Upper lobe of left lung (tissue), 6 donors: ENCODE data around the gene TRIOBP. TPM values are rescaled to one million over a fixed set of nuclear protein-coding genes. Genes with fewer than 3 reads are reported as not detected.

Experiments used
- ATAC-seq, 2 donors: fragments of 200-7000 bp; cut with Tn5 transposase; one replicate each; pipeline ENCODE4 v1.9.1; 2022; ENCODE audit warnings: mild to moderate bottlenecking in 2 of 2, moderate library complexity in 2 of 2; ENCODE audit not compliant: low FRiP score in 2 of 2
- DNase-seq, 2 donors: peaks; one replicate each; pipeline ENCODE4 v3.0.0-alpha.2; 2019 to 2020
- H3K27ac ChIP-seq, 4 donors: fragments of 200-600 bp; sonication (generic); one replicate each; pipeline ENCODE4 v1.5.1; 2016 to 2019
- H3K27me3 ChIP-seq, 4 donors: fragments of 200-600 bp; sonication (generic); one replicate each; pipeline ENCODE4 v1.5.1; 2017 to 2019
- H3K36me3 ChIP-seq, 4 donors: fragments of 200-600 bp; sonication (generic); one replicate each; pipeline ENCODE4 v1.5.1; 2016 to 2019
- H3K4me1 ChIP-seq, 4 donors: fragments of 200-600 bp; sonication (generic); one replicate each; pipeline ENCODE4 v1.5.1; 2018 to 2019
- H3K4me3 ChIP-seq, 4 donors: fragments of 200-600 bp; sonication (generic); one replicate each; pipeline ENCODE4 v1.5.1; 2017 to 2019; ENCODE audit warnings: mild to moderate bottlenecking in 2 of 4, moderate library complexity in 1 of 4
- H3K9me3 ChIP-seq, 4 donors: fragments of 200-600 bp; sonication (generic); one replicate each; pipeline ENCODE4 v1.5.1; 2018 to 2019
- CTCF ChIP-seq, 6 experiments: fragments of 450-650 bp in 4 of 6; fragments of 200-600 bp in 2 of 6; sonication (generic) in 2 of 6; IDR thresholded peaks; one replicate each; pipeline ENCODE4 v1.5.1; 2016 to 2019; ENCODE audit warnings: antibody characterized with exemption in 6 of 6
- EP300 ChIP-seq, 4 donors: sonication (generic); formaldehyde crosslinking; IDR thresholded peaks; one replicate each; pipeline ENCODE4 v1.5.1; 2017; ENCODE audit warnings: antibody characterized with exemption in 4 of 4, control low read depth in 2 of 4
- POLR2A ChIP-seq, 4 donors: fragments of 450-650 bp; IDR thresholded peaks; one replicate each; pipeline ENCODE4 v1.5.1; 2016 to 2017; ENCODE audit warnings: antibody characterized with exemption in 4 of 4, mild to moderate bottlenecking in 2 of 4
- POLR2AphosphoS5 ChIP-seq, 2 donors: sonication (generic); formaldehyde crosslinking; IDR thresholded peaks; one replicate each; pipeline ENCODE4 v1.5.1; 2017; ENCODE audit warnings: antibody characterized with exemption in 2 of 2
- WGBS, 2 donors: methylation state at CpG; one replicate each; pipeline ENCODE4 v1.1.5; 2017 to 2018; 5-methylcytosine and 5-hydroxymethylcytosine counted together
- total RNA-seq, 6 donors: library from RNA; depleted of rRNA in 4 of 6; stranded (reverse); fragments of >200 nt in 4 of 6; gene quantifications; one replicate each; pipeline versions ENCODE4 v1.1.0 to v1.2.1, GENCODE V29; 2016 to 2021
- donor health status: DM: no; HTN: no; CAD: no; lungs with moderate emphysema.
- donor health status: DM: no; HTN: yes; CAD: no; lungs with severe emphysema.

TRIOBP gene
- total RNA-seq, 6 donors from 2014 or later = 76.5 to 151 (median 113) TPM

- WGBS, 2 donors = 1 to 3% methylated on average over 14 to 45 of the region's 73 CpGs
- H3K4me1 ChIP-seq = peaks cover 35 to 60% (median 42%) of the 10 kb centered on the region in 4 donors
- ATAC-seq (peak; percentile 94 to 96), DNase-seq (peak; percentile 96 to 99)
- TF ChIP-seq POLR2A (IDR thresholded peaks at IDR 0.05) (peak in 3 of 4 donors; percentile 14 to 70 (median 39)), EP300 (IDR thresholded peaks at IDR 0.05) (no peak), POLR2AphosphoS5 (IDR thresholded peaks at IDR 0.05) (peak; percentile 55 to 76), CTCF (IDR thresholded peaks at IDR 0.05) (peak in 1 of 6 experiments; percentile 13)
- H3K4me3 ChIP-seq = peak within 1 kb of the TSS; percentile 51 to 66 (median 57)
- no peaks in the 10 kb centered on the region for H3K27me3 ChIP-seq
- no peaks in the 10 kb centered on the region for H3K36me3 ChIP-seq
- H3K9me3 ChIP-seq = no peaks in the 10 kb centered on the region
- H3K27ac ChIP-seq = peak within 1 kb of the TSS; percentile 39 to 95 (median 90)
Observed at GRCh38 chr22:37807410-37808293, 110.8 kb downstream of the TRIOBP start, which contains the start of gene GCAT. Gene GCAT, plus strand, starts transcription at chr22:37807934. Its CDS starts 34 bp downstream, at chr22:37807968.

GRCh38 chr22:37808294-37808657, 111.4 kb downstream of the TRIOBP start:
- DNase-seq = no peak
- Histone ChIP-seq H3K27me3 (no peaks in the 10 kb centered on the region), H3K9me3 (no peaks in the 10 kb centered on the region), H3K4me3 (peak overlapping the region; percentile 51 to 66 (median 57)), H3K4me1 (peaks cover 30 to 54% (median 36%) of the 10 kb centered on the region in 4 donors), H3K27ac (peak overlapping the region in 3 of 4 donors; percentile 60 to 73 (median 65)), H3K36me3 (no peaks in the 10 kb centered on the region)
- 11 to 13% methylated on average over 8 of the region's 8 CpGs for WGBS, 2 donors
- ATAC-seq = no peak
- TF ChIP-seq CTCF (IDR thresholded peaks at IDR 0.05) = no peak
- TF ChIP-seq POLR2AphosphoS5 (IDR thresholded peaks at IDR 0.05) = no peak
- no peak for TF ChIP-seq POLR2A (IDR thresholded peaks at IDR 0.05)
- TF ChIP-seq EP300 (IDR thresholded peaks at IDR 0.05) = no peak

GRCh38 chr22:37809672-37810333, 113.0 kb downstream of the TRIOBP start:
- Histone ChIP-seq H3K36me3 (no peaks in the 10 kb centered on the region), H3K27ac (no peak overlapping the region), H3K9me3 (no peaks in the 10 kb centered on the region), H3K4me3 (no peak overlapping the region), H3K27me3 (no peaks in the 10 kb centered on the region), H3K4me1 (peaks cover 22 to 38% (median 29%) of the 10 kb centered on the region in 4 donors)
- no peak for TF ChIP-seq EP300 (IDR thresholded peaks at IDR 0.05)
- TF ChIP-seq CTCF (IDR thresholded peaks at IDR 0.05) = no peak
- no peak for TF ChIP-seq POLR2AphosphoS5 (IDR thresholded peaks at IDR 0.05)
- TF ChIP-seq POLR2A (IDR thresholded peaks at IDR 0.05) = no peak
- DNase-seq (no peak), ATAC-seq (no peak)
- WGBS, 2 donors = 94 to 96% methylated on average over 5 of the region's 5 CpGs

- Histone ChIP-seq H3K27me3 (no peaks in the 10 kb centered on the region), H3K36me3 (no peaks in the 10 kb centered on the region), H3K27ac (no peak overlapping the region), H3K4me3 (no peak overlapping the region), H3K9me3 (no peaks in the 10 kb centered on the region), H3K4me1 (peaks cover 9 to 19% (median 15%) of the 10 kb centered on the region in 4 donors)
- 97 to 98% methylated on average over 2 of the region's 2 CpGs for WGBS, 2 donors
- ATAC-seq = no peak
- no peak for TF ChIP-seq EP300 (IDR thresholded peaks at IDR 0.05)
- no peak for TF ChIP-seq CTCF (IDR thresholded peaks at IDR 0.05)
- TF ChIP-seq POLR2AphosphoS5 (IDR thresholded peaks at IDR 0.05) = no peak
- TF ChIP-seq POLR2A (IDR thresholded peaks at IDR 0.05) = no peak
- DNase-seq = no peak
Observed at GRCh38 chr22:37811867-37812266, 115.0 kb downstream of the TRIOBP start.
